Panc1 (cell line): ENCODE results near the gene NUP43. TPM values are rescaled to one million over a fixed set of nuclear protein-coding genes. Genes with fewer than 3 reads are reported as not detected.
A peak's percentile ranks its signal among the peaks of the same experiment; 100 is the strongest.
"Not testable (repeated sequence)": the region's sequence is repeated elsewhere in the genome, so short reads cannot be mapped to it uniquely, and the experiment has no call there.

Source experiments
- ATAC-seq: fragments of 200-7000 bp; cut with Tn5 transposase; 2 replicates; pipeline ENCODE4 v1.9.1; 2020; ENCODE audit warnings: mild to moderate bottlenecking, moderate library complexity
- BruUV-seq: library from RNA; stranded (reverse); fragments of 400-500 nt; replicated peaks from 2 replicates; lab custom pipeline; 2021; lab: Mats Ljungman, UMichigan
- CTCF ChIA-PET: fragments of 300-600 bp; sonication (Branson Sonifier 250); formaldehyde crosslinking; loops from one replicate; lab custom pipeline; 2022; ENCODE audit warnings: antibody characterized with exemption; lab: Charles Lee
- POLR2A ChIA-PET: fragments of 300-600 bp; sonication (Branson Sonifier 250); formaldehyde crosslinking; loops from one replicate; lab custom pipeline; 2022; ENCODE audit warnings: antibody characterized with exemption; lab: Charles Lee
- DNase-seq: peaks from one replicate; pipeline ENCODE4 v3.0.0-alpha.2; 2010; ENCODE audit warnings: low read depth, low spot score
- H3K27ac ChIP-seq: 2 replicates; pipeline ENCODE4 v1.5.1; 2011; ENCODE audit warnings: mild to moderate bottlenecking, low read length, inconsistent platforms
- H3K27me3 ChIP-seq: fragments of 200-500 bp; sonication (Bioruptor generic); 2 replicates; pipeline ENCODE4 v1.6.0; 2014; ENCODE audit warnings: low read length, inconsistent platforms; ENCODE audit not compliant: control insufficient read depth, insufficient read depth
- H3K36me3 ChIP-seq: fragments of 200-500 bp; sonication (Bioruptor generic); 2 replicates; pipeline ENCODE4 v1.5.1; 2014; ENCODE audit warnings: inconsistent platforms, mild to moderate bottlenecking, low read length, moderate library complexity; ENCODE audit not compliant: control insufficient read depth, insufficient read depth
- H3K4me1 ChIP-seq: 2 replicates; pipeline ENCODE4 v1.5.1; 2011; ENCODE audit warnings: inconsistent platforms, mild to moderate bottlenecking, low read length, moderate library complexity; ENCODE audit not compliant: control insufficient read depth, insufficient read depth
- H3K4me3 ChIP-seq, 2 experiments: 2 replicates each; pipeline ENCODE4 v1.5.1; 2011 to 2012; ENCODE audit warnings: low read depth in 2 of 2, low read length in 2 of 2, mild to moderate bottlenecking in 2 of 2, inconsistent platforms in 1 of 2, moderate library complexity in 1 of 2
- H3K9me3 ChIP-seq: fragments of 200-500 bp; sonication (Bioruptor generic); 2 replicates; pipeline ENCODE4 v1.5.1; 2014; ENCODE audit warnings: low read depth, mild to moderate bottlenecking, inconsistent platforms, low read length, moderate library complexity; ENCODE audit not compliant: control insufficient read depth, insufficient read depth
- POLR2AphosphoS5 ChIP-seq: IDR thresholded peaks from 2 replicates; pipeline ENCODE4 v1.6.1; 2012; ENCODE audit warnings: mild to moderate bottlenecking, low read depth, low read length, moderate library complexity
- SIN3A ChIP-seq: IDR thresholded peaks from 2 replicates; pipeline ENCODE4 v1.6.1; 2012; ENCODE audit warnings: low read depth, mild to moderate bottlenecking, low read length, moderate library complexity, borderline replicate concordance; ENCODE audit not compliant: insufficient read depth
- TCF7L2 ChIP-seq: IDR thresholded peaks from 2 replicates; pipeline ENCODE4 v1.6.1; 2011; ENCODE audit warnings: mild to moderate bottlenecking, low read depth, low read length, inconsistent platforms
- in situ Hi-C: cut with HindIII; loops from 2 replicates; pipeline ENCODE4 v1.10.0; 2016; ENCODE audit warnings: low sequenced_read_pairs, low pct_unique_long_range_greater_than_20kb
- intact Hi-C: fragments of 100-400 bp; cut with micrococcal nuclease; formaldehyde crosslinking; loops from one replicate; pipeline ENCODE4 v1.10.0; 2022; ENCODE audit not compliant: unreplicated experiment
- total RNA-seq: library from RNA; stranded (reverse); gene quantifications from one replicate; pipeline ENCODE4 v1.2.1, GENCODE V29; 2021; ENCODE audit not compliant: unreplicated experiment
- TF ChIP-seq, protein P1 (sequence below): fragments of 450-650 bp; IDR thresholded peaks from 2 replicates; pipeline ENCODE4 v1.5.1; 2017; ENCODE audit warnings: mild to moderate bottlenecking
- TF ChIP-seq, protein P2 (sequence below), 2 experiments: IDR thresholded peaks; 2 replicates each; pipeline ENCODE4 v1.6.1; 2011 to 2012; ENCODE audit warnings: low read depth in 2 of 2, control low read depth in 1 of 2, low read length in 1 of 2, mild to moderate bottlenecking in 1 of 2, moderate library complexity in 1 of 2; ENCODE audit not compliant: insufficient read depth in 1 of 2

Gene NUP43
- total RNA-seq, 1 experiment from 2014 or later, result 53.6 TPM

DNA sequence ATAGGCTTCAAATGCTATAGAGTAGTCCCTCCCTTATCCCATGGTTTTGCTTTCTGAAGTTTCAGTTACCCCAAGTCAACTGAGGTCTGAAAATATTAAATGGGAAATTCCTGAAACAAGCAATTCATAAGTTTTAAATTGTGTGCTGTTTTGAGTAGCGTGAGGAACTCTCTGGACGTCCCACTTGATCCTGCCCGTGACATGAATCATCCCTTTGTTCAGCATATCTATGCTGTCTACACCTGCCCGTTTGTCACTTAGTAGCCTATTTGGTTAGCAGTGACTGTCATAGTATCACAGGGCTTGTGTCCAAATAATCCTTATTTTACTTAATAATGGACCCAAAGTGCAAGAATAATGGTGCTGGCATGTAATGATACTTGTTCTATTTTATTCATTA lies 8.2 kb upstream of the NUP43 start:
- Histone ChIP-seq H3K27me3 (no peaks in the 10 kb centered on the region), H3K4me1 (peaks cover 10% of the 10 kb centered on the region; the same call in 1 of the 2 replicates), H3K27ac (no peak overlapping the region), H3K4me3 (no peak overlapping the region), H3K36me3 (no peaks in the 10 kb centered on the region; the same call in 1 of the 2 replicates), H3K9me3 (no peaks in the 10 kb centered on the region)
- intact Hi-C loops (no loop called here), in situ Hi-C loops (no loop called here)
- DNase-seq, result no peak
- ATAC-seq, result no peak
- BruUV-seq, result no TSS peak
- TF ChIP-seq POLR2AphosphoS5, result no peak
- TF ChIP-seq, protein P1, sequence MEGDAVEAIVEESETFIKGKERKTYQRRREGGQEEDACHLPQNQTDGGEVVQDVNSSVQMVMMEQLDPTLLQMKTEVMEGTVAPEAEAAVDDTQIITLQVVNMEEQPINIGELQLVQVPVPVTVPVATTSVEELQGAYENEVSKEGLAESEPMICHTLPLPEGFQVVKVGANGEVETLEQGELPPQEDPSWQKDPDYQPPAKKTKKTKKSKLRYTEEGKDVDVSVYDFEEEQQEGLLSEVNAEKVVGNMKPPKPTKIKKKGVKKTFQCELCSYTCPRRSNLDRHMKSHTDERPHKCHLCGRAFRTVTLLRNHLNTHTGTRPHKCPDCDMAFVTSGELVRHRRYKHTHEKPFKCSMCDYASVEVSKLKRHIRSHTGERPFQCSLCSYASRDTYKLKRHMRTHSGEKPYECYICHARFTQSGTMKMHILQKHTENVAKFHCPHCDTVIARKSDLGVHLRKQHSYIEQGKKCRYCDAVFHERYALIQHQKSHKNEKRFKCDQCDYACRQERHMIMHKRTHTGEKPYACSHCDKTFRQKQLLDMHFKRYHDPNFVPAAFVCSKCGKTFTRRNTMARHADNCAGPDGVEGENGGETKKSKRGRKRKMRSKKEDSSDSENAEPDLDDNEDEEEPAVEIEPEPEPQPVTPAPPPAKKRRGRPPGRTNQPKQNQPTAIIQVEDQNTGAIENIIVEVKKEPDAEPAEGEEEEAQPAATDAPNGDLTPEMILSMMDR, result no peak
- TF ChIP-seq TCF7L2, result no peak
- TF ChIP-seq, protein P2, sequence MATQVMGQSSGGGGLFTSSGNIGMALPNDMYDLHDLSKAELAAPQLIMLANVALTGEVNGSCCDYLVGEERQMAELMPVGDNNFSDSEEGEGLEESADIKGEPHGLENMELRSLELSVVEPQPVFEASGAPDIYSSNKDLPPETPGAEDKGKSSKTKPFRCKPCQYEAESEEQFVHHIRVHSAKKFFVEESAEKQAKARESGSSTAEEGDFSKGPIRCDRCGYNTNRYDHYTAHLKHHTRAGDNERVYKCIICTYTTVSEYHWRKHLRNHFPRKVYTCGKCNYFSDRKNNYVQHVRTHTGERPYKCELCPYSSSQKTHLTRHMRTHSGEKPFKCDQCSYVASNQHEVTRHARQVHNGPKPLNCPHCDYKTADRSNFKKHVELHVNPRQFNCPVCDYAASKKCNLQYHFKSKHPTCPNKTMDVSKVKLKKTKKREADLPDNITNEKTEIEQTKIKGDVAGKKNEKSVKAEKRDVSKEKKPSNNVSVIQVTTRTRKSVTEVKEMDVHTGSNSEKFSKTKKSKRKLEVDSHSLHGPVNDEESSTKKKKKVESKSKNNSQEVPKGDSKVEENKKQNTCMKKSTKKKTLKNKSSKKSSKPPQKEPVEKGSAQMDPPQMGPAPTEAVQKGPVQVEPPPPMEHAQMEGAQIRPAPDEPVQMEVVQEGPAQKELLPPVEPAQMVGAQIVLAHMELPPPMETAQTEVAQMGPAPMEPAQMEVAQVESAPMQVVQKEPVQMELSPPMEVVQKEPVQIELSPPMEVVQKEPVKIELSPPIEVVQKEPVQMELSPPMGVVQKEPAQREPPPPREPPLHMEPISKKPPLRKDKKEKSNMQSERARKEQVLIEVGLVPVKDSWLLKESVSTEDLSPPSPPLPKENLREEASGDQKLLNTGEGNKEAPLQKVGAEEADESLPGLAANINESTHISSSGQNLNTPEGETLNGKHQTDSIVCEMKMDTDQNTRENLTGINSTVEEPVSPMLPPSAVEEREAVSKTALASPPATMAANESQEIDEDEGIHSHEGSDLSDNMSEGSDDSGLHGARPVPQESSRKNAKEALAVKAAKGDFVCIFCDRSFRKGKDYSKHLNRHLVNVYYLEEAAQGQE (IDR thresholded peaks at IDR 0.05; ENCODE audit: insufficient read depth in 1 of 2, low read depth in 2 of 2, low read length in 1 of 2), result no peak
- TF ChIP-seq SIN3A, result no peak
- ChIA-PET POLR2A (no interaction called here), CTCF (no interaction called here)

DNA sequence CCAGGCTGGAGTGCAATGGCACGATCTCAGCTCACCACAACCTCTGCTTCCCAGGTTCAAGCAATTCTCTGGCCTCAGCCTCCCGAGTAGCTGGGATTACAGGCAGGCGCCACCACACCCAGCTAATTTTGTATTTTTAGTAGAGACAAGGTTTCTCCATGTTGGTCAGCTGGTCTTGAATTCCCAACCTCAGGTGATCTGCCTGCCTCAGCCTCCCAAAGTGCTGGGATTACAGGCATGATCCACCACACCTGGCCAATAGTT lies 7.0 kb upstream of the NUP43 start:
- H3K27ac ChIP-seq, ATAC-seq, H3K4me3 ChIP-seq, BruUV-seq, H3K27me3 ChIP-seq, H3K9me3 ChIP-seq, POLR2A ChIA-PET, DNase-seq, CTCF ChIA-PET, in situ Hi-C loops, intact Hi-C loops, H3K36me3 ChIP-seq: not testable (repeated sequence)
- H3K4me1 ChIP-seq, result peaks cover 13% of the 10 kb centered on the region; the same call in 1 of the 2 replicates

DNA sequence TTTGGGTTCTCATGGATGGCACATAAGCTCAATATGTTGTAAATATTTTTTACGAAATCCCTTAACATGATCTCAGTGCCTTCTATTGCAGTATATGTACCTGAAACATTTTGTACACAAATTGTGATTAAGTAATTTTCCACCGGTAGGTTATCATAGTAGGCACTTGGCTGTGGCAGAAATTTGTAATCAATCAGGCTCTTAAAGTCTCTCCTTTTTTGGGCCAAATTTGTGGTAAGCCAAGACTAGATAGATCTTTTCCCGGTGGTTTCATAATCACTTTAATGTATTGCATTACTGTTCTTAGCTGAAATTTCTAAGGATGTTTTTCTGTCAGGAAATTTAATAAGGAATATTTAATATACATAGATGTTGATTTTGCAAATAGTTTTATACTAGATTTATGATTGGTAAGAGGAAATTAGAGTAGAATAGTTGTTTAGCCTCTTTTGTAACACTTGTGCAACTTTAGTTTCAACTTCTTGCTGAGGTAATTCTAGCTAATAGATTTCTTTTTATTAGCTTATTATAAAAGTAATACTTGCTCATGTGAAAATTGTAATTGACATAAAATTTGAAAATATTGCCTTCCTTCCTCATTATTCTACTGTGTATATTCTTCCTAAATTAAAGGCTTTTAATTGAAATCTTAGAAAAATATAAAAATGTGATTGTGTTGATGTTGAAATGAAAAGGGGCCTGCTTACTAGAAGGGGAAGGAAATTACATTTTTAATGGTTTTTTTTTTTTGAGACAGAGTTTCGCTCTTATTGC lies 6.5 kb upstream of the NUP43 start:
- intact Hi-C loops (no loop called here), in situ Hi-C loops (no loop called here)
- peaks cover 13% of the 10 kb centered on the region; the same call in 1 of the 2 replicates for H3K4me1 ChIP-seq
- BruUV-seq, result TSS peak; percentile 28
- CTCF ChIA-PET, result no interaction called here
- DNase-seq, result no peak
- H3K27ac ChIP-seq, result no peak overlapping the region
- POLR2A ChIA-PET, result interaction anchor here (0.7 kb wide), 1 partner anchor 27 kb away, joined by 6 read pairs; no protein-coding TSS in a partner anchor
- H3K36me3 ChIP-seq, result no peaks in the 10 kb centered on the region; the same call in 1 of the 2 replicates
- no peaks in the 10 kb centered on the region for H3K9me3 ChIP-seq
- H3K4me3 ChIP-seq, result no peak overlapping the region
- ATAC-seq, result no peak
- H3K27me3 ChIP-seq, result no peaks in the 10 kb centered on the region
- no peak for TF ChIP-seq POLR2AphosphoS5
- TF ChIP-seq SIN3A, result no peak
- TF ChIP-seq, protein P1, result no peak
- no peak for TF ChIP-seq TCF7L2
- TF ChIP-seq, protein P2 (IDR thresholded peaks at IDR 0.05; ENCODE audit: insufficient read depth in 1 of 2, low read depth in 2 of 2, low read length in 1 of 2), result no peak
